Measurements from ENCODE around the gene LSAMP. TPM values are rescaled to one million over a fixed set of nuclear protein-coding genes. Genes with fewer than 3 reads are reported as not detected.

Gene LSAMP
- total RNA-seq, 1 donor = 3.3 TPM

GRCh38 chr3:116154389-116154788 is 290.9 kb downstream of the LSAMP start:
- no peak overlapping the region for H3K4me2 ChIP-seq (ENCODE audit: insufficient read depth, low read length)
- TF ChIP-seq CTCF (IDR thresholded peaks at IDR 0.05; ENCODE audit: extremely low read depth, low read depth, low read length) = no peak
- no peaks in the 10 kb centered on the region for H3K9me3 ChIP-seq (ENCODE audit: low read depth, low read length)
- H3K36me3 ChIP-seq (ENCODE audit: insufficient read depth, low read length) = no peaks in the 10 kb centered on the region
- H2AFZ ChIP-seq (ENCODE audit: low read length) = no peak overlapping the region
- H3K27me3 ChIP-seq (ENCODE audit: insufficient read depth, low read length) = no peaks in the 10 kb centered on the region
- no peak overlapping the region for H3K4me3 ChIP-seq (ENCODE audit: insufficient read depth, low read length)
- no peaks in the 10 kb centered on the region for H4K20me1 ChIP-seq (ENCODE audit: insufficient read depth, low read length)
- no peak for DNase-seq (ENCODE audit: insufficient read length, low spot score, missing footprints)
- H3K27ac ChIP-seq (ENCODE audit: low read depth, low read length) = no peak overlapping the region
- no peaks in the 10 kb centered on the region for H3K4me1 ChIP-seq (ENCODE audit: insufficient read depth, low read length)
- H3K79me2 ChIP-seq (ENCODE audit: insufficient read depth, low read length) = no peaks in the 10 kb centered on the region

GRCh38 chr3:116153174-116153573 is 292.1 kb downstream of the LSAMP start:
- no peaks in the 10 kb centered on the region for H3K36me3 ChIP-seq (ENCODE audit: insufficient read depth, low read length)
- no peaks in the 10 kb centered on the region for H3K79me2 ChIP-seq (ENCODE audit: insufficient read depth, low read length)
- peak overlapping the region; percentile 18 for H2AFZ ChIP-seq (ENCODE audit: low read length)
- no peak for TF ChIP-seq CTCF (IDR thresholded peaks at IDR 0.05; ENCODE audit: extremely low read depth, low read depth, low read length)
- H4K20me1 ChIP-seq (ENCODE audit: insufficient read depth, low read length) = no peaks in the 10 kb centered on the region
- peak overlapping the region; percentile 1 for H3K4me3 ChIP-seq (ENCODE audit: insufficient read depth, low read length)
- H3K4me1 ChIP-seq (ENCODE audit: insufficient read depth, low read length) = no peaks in the 10 kb centered on the region
- no peaks in the 10 kb centered on the region for H3K27me3 ChIP-seq (ENCODE audit: insufficient read depth, low read length)
- DNase-seq (ENCODE audit: insufficient read length, low spot score, missing footprints) = no peak
- no peaks in the 10 kb centered on the region for H3K9me3 ChIP-seq (ENCODE audit: low read depth, low read length)
- H3K4me2 ChIP-seq (ENCODE audit: insufficient read depth, low read length) = peak overlapping the region; percentile 67
- no peak overlapping the region for H3K27ac ChIP-seq (ENCODE audit: low read depth, low read length)

- no peaks in the 10 kb centered on the region for H3K79me2 ChIP-seq (ENCODE audit: insufficient read depth, low read length)
- H3K27ac ChIP-seq (ENCODE audit: low read depth, low read length) = no peak overlapping the region
- no peak overlapping the region for H2AFZ ChIP-seq (ENCODE audit: low read length)
- H4K20me1 ChIP-seq (ENCODE audit: insufficient read depth, low read length) = no peaks in the 10 kb centered on the region
- H3K27me3 ChIP-seq (ENCODE audit: insufficient read depth, low read length) = no peaks in the 10 kb centered on the region
- H3K4me3 ChIP-seq (ENCODE audit: insufficient read depth, low read length) = no peak overlapping the region
- DNase-seq (ENCODE audit: insufficient read length, low spot score, missing footprints) = no peak
- no peaks in the 10 kb centered on the region for H3K36me3 ChIP-seq (ENCODE audit: insufficient read depth, low read length)
- no peaks in the 10 kb centered on the region for H3K9me3 ChIP-seq (ENCODE audit: low read depth, low read length)
- no peak for TF ChIP-seq CTCF (IDR thresholded peaks at IDR 0.05; ENCODE audit: extremely low read depth, low read depth, low read length)
- no peaks in the 10 kb centered on the region for H3K4me1 ChIP-seq (ENCODE audit: insufficient read depth, low read length)
- H3K4me2 ChIP-seq (ENCODE audit: insufficient read depth, low read length) = no peak overlapping the region
These were observed 294.6 kb downstream of the LSAMP start for GRCh38 chr3:116150655-116151167.

GRCh38 chr3:116148881-116149851 is 296.1 kb downstream of the LSAMP start:
- Histone ChIP-seq H4K20me1 (ENCODE audit: insufficient read depth, low read length) (no peaks in the 10 kb centered on the region), H3K9me3 (ENCODE audit: low read depth, low read length) (no peaks in the 10 kb centered on the region), H3K79me2 (ENCODE audit: insufficient read depth, low read length) (no peaks in the 10 kb centered on the region), H3K27ac (ENCODE audit: low read depth, low read length) (no peak overlapping the region), H3K4me3 (ENCODE audit: insufficient read depth, low read length) (no peak overlapping the region), H3K36me3 (ENCODE audit: insufficient read depth, low read length) (no peaks in the 10 kb centered on the region), H3K4me2 (ENCODE audit: insufficient read depth, low read length) (no peak overlapping the region), H3K27me3 (ENCODE audit: insufficient read depth, low read length) (no peaks in the 10 kb centered on the region), H2AFZ (ENCODE audit: low read length) (no peak overlapping the region), H3K4me1 (ENCODE audit: insufficient read depth, low read length) (no peaks in the 10 kb centered on the region)
- DNase-seq (ENCODE audit: insufficient read length, low spot score, missing footprints) = no peak
- TF ChIP-seq CTCF (IDR thresholded peaks at IDR 0.05; ENCODE audit: extremely low read depth, low read depth, low read length) = no peak

All from osteoblast (primary cell).